ENCODE data around the gene GPX4.
A peak's percentile ranks its signal among the peaks of the same experiment; 100 is the strongest.

DNA sequence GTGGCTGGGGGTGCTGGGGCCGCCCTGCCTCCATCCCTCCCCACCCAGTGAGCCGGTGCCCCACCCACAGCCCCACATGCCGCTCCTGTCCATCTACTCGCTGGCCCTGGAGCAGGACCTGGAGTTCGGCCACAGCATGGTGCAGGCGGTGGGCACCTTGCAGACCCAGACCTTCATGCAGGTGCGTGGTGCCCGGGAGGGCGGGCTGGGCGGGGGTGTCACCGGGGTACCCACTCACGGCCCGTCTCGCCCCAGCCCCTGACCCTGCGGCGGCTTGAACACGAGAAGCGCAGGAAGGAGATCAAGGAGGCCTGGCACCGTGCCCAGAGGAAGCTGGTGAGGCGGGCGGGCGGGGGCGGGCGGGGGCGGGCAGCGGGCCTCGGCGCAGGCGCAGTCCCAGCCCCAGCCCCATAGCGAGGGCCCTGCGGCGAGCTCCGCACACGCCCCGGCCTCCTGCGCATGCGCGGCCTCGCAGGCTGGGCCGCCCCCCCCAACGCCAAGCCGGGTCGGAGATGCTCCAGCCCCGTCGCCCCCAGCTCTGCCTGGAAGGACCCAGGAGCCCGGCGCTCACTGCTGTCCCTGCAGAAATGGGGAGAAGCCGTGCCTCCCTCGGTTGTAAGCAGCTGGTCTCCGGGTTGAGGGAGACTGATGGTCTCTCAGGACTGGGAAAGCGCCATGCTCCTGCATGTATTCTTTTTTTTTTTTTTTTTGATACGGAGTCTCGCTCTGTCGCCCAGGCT is 29.1 kb upstream of the GPX4 start:
- TF ChIP-seq, protein P1, sequence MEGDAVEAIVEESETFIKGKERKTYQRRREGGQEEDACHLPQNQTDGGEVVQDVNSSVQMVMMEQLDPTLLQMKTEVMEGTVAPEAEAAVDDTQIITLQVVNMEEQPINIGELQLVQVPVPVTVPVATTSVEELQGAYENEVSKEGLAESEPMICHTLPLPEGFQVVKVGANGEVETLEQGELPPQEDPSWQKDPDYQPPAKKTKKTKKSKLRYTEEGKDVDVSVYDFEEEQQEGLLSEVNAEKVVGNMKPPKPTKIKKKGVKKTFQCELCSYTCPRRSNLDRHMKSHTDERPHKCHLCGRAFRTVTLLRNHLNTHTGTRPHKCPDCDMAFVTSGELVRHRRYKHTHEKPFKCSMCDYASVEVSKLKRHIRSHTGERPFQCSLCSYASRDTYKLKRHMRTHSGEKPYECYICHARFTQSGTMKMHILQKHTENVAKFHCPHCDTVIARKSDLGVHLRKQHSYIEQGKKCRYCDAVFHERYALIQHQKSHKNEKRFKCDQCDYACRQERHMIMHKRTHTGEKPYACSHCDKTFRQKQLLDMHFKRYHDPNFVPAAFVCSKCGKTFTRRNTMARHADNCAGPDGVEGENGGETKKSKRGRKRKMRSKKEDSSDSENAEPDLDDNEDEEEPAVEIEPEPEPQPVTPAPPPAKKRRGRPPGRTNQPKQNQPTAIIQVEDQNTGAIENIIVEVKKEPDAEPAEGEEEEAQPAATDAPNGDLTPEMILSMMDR (IDR thresholded peaks at IDR 0.05): no peak
- TF ChIP-seq, protein P2, sequence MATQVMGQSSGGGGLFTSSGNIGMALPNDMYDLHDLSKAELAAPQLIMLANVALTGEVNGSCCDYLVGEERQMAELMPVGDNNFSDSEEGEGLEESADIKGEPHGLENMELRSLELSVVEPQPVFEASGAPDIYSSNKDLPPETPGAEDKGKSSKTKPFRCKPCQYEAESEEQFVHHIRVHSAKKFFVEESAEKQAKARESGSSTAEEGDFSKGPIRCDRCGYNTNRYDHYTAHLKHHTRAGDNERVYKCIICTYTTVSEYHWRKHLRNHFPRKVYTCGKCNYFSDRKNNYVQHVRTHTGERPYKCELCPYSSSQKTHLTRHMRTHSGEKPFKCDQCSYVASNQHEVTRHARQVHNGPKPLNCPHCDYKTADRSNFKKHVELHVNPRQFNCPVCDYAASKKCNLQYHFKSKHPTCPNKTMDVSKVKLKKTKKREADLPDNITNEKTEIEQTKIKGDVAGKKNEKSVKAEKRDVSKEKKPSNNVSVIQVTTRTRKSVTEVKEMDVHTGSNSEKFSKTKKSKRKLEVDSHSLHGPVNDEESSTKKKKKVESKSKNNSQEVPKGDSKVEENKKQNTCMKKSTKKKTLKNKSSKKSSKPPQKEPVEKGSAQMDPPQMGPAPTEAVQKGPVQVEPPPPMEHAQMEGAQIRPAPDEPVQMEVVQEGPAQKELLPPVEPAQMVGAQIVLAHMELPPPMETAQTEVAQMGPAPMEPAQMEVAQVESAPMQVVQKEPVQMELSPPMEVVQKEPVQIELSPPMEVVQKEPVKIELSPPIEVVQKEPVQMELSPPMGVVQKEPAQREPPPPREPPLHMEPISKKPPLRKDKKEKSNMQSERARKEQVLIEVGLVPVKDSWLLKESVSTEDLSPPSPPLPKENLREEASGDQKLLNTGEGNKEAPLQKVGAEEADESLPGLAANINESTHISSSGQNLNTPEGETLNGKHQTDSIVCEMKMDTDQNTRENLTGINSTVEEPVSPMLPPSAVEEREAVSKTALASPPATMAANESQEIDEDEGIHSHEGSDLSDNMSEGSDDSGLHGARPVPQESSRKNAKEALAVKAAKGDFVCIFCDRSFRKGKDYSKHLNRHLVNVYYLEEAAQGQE (IDR thresholded peaks at IDR 0.05; ENCODE audit: insufficient read depth in 1 of 2, low read depth in 2 of 2, low read length in 1 of 2): no peak
- TF ChIP-seq TCF7L2 (IDR thresholded peaks at IDR 0.05; ENCODE audit: low read depth, low read length): no peak
- TF ChIP-seq POLR2AphosphoS5 (IDR thresholded peaks at IDR 0.05; ENCODE audit: low read depth, low read length): peak; percentile 31; the same call in 1 of the 2 replicates
- no peak for TF ChIP-seq SIN3A (IDR thresholded peaks at IDR 0.05; ENCODE audit: borderline replicate concordance, insufficient read depth, low read depth, low read length)

Measured in Panc1 (cell line).